ENCODE results near the gene ACTBL2. TPM values are rescaled to one million over a fixed set of nuclear protein-coding genes. Genes with fewer than 3 reads are reported as not detected.
"Not testable (repeated sequence)": the region's sequence is repeated elsewhere in the genome, so short reads cannot be mapped to it uniquely, and the experiment has no call there.

ACTBL2 gene
- total RNA-seq, 1 experiment from 2014 or later: 0.11 TPM

DNA sequence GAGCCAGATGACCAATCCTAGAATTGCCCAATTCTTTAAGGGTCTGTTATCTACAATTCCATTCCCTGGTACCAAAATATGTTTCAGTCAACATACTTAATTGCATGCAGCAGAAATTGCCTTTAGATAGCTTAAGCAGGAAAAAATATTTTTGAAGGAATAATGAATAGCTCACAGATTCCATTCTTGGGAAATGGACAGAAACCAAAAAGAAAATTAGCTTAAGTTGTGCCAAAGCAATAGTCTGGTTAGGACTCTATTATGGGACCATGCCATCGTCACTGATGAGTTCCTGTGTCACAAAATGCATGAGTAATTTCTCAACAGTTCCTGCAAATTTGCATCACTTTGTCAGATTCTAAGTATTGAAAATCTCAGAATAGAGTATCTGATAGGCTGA lies 12.3 kb downstream of the ACTBL2 start:
- H3K4me2 ChIP-seq (ENCODE audit: low read length): no peak overlapping the region
- intact Hi-C loops (cut with micrococcal nuclease): no loop called here
- no peak overlapping the region for H3K4me3 ChIP-seq (ENCODE audit: low read length)
- no peak overlapping the region for H3K9ac ChIP-seq (ENCODE audit: low read length)
- no TSS peak for BruUV-seq (replicated peaks)
- no peaks in the 10 kb centered on the region for H3K36me3 ChIP-seq (ENCODE audit: low read depth, low read length)
- no peaks in the 10 kb centered on the region for H3K9me2 ChIP-seq (replicated peaks; ENCODE audit: low read length)
- H3K79me2 ChIP-seq (ENCODE audit: low read length): no peaks in the 10 kb centered on the region
- DNase-seq (no peak), ATAC-seq (no peak)
- ChIA-PET CTCF (no interaction called here), POLR2A (ENCODE audit: unreplicated experiment) (no interaction called here)
- no peak overlapping the region for H3K27ac ChIP-seq (ENCODE audit: low read length)
- no peak overlapping the region for H2AFZ ChIP-seq (ENCODE audit: low read length)
- no peaks in the 10 kb centered on the region for H3K4me1 ChIP-seq (ENCODE audit: insufficient read depth, low read length)
- TF ChIP-seq CTCF (conservative IDR thresholded peaks at IDR 0.05; ENCODE audit: low read depth, low read length) (no peak), EZH2phosphoT487 (IDR thresholded peaks at IDR 0.05; ENCODE audit: borderline replicate concordance, low read length) (no peak), EZH2 (IDR thresholded peaks at IDR 0.05; ENCODE audit: low read length, unreplicated experiment) (no peak)
- no peaks in the 10 kb centered on the region for H4K20me1 ChIP-seq (ENCODE audit: low read length)
- no peaks in the 10 kb centered on the region for H3F3A ChIP-seq (ENCODE audit: low read length, unreplicated experiment)
- H3K9me3 ChIP-seq (ENCODE audit: low read length): no peaks in the 10 kb centered on the region
- no peaks in the 10 kb centered on the region for H3K27me3 ChIP-seq (ENCODE audit: low read length)

DNA sequence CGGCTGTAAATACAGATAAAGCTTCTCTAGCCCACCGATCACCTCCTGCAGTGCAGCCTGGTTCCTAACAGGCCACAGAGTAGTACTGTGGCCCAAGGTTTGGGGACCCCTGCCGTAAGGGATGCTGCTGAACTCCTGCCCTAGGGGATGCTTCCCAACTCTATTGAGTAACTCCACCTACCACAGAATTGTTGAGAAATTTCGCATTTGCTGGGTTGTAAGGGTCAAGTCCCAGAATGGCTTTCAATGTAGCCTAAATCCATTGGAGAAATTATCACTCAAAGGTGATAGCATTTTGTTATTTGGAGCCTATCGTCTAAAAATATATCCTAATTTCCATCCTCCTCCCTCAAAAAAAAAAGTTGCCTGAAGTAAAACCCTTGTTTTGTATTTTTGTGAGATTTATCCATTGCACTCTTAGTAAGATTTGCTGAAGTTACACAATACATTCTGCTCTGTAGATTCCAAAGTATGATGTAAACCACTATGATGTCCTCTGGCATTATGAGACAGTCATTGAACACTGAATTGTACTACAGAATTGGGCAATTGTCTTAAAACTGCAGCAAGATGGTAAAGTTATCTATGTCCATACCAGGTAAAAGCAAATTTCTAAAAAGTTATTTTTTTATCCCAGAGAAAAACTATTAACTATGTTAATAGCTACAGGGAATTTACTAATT lies 14.0 kb downstream of the ACTBL2 start:
- no peaks in the 10 kb centered on the region for H3K79me2 ChIP-seq (ENCODE audit: low read length)
- H3K4me2 ChIP-seq (ENCODE audit: low read length): no peak overlapping the region
- intact Hi-C loops (cut with micrococcal nuclease): no loop called here
- no peak overlapping the region for H3K9ac ChIP-seq (ENCODE audit: low read length)
- CTCF ChIA-PET: no interaction called here
- POLR2A ChIA-PET (ENCODE audit: unreplicated experiment): no interaction called here
- no peak overlapping the region for H2AFZ ChIP-seq (ENCODE audit: low read length)
- BruUV-seq (replicated peaks): no TSS peak
- ATAC-seq: no peak
- H3K4me1 ChIP-seq (ENCODE audit: insufficient read depth, low read length): no peaks in the 10 kb centered on the region
- H3K9me2 ChIP-seq (replicated peaks; ENCODE audit: low read length): no peaks in the 10 kb centered on the region
- H3K4me3 ChIP-seq (ENCODE audit: low read length): no peak overlapping the region
- no peaks in the 10 kb centered on the region for H4K20me1 ChIP-seq (ENCODE audit: low read length)
- TF ChIP-seq EZH2phosphoT487 (IDR thresholded peaks at IDR 0.05; ENCODE audit: borderline replicate concordance, low read length): no peak
- TF ChIP-seq EZH2 (IDR thresholded peaks at IDR 0.05; ENCODE audit: low read length, unreplicated experiment): no peak
- no peak for TF ChIP-seq CTCF (conservative IDR thresholded peaks at IDR 0.05; ENCODE audit: low read depth, low read length)
- H3K27me3 ChIP-seq (ENCODE audit: low read length): no peaks in the 10 kb centered on the region
- H3F3A ChIP-seq (ENCODE audit: low read length, unreplicated experiment): no peaks in the 10 kb centered on the region
- H3K36me3 ChIP-seq (ENCODE audit: low read depth, low read length): no peaks in the 10 kb centered on the region
- no peak overlapping the region for H3K27ac ChIP-seq (ENCODE audit: low read length)
- H3K9me3 ChIP-seq (ENCODE audit: low read length): no peaks in the 10 kb centered on the region
- DNase-seq: no peak

DNA sequence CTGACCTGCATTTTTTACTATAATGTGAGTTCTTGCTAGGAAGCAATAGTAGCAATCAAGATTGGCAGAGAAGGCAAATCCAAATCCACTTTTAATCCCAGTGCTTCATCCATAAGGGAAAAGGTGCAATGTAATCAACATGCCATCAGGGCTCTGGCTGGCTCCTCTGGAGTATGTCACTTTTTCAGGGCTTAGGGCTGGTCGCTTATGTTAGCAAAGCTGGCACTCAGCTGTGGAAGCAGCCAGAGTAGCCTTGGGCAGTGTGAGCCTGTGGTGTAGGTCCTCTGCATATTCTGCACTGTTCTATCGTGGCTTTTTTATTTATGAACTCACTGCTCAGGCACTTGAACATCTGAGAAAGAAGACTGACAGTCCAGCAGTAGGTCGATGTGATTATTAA lies 16.1 kb downstream of the ACTBL2 start:
- no peak overlapping the region for H2AFZ ChIP-seq (ENCODE audit: low read length)
- intact Hi-C loops (cut with micrococcal nuclease): no loop called here
- no peak overlapping the region for H3K27ac ChIP-seq (ENCODE audit: low read length)
- H4K20me1 ChIP-seq (ENCODE audit: low read length): no peaks in the 10 kb centered on the region
- ChIA-PET CTCF (no interaction called here), POLR2A (ENCODE audit: unreplicated experiment) (no interaction called here)
- no peaks in the 10 kb centered on the region for H3F3A ChIP-seq (ENCODE audit: low read length, unreplicated experiment)
- H3K79me2 ChIP-seq (ENCODE audit: low read length): no peaks in the 10 kb centered on the region
- H3K9ac ChIP-seq (ENCODE audit: low read length): no peak overlapping the region
- H3K9me2 ChIP-seq (replicated peaks; ENCODE audit: low read length): no peaks in the 10 kb centered on the region
- H3K27me3 ChIP-seq (ENCODE audit: low read length): no peaks in the 10 kb centered on the region
- ATAC-seq (no peak), DNase-seq (no peak)
- H3K4me3 ChIP-seq (ENCODE audit: low read length): no peak overlapping the region
- no peaks in the 10 kb centered on the region for H3K36me3 ChIP-seq (ENCODE audit: low read depth, low read length)
- no peak overlapping the region for H3K4me2 ChIP-seq (ENCODE audit: low read length)
- no peaks in the 10 kb centered on the region for H3K9me3 ChIP-seq (ENCODE audit: low read length)
- BruUV-seq (replicated peaks): no TSS peak
- TF ChIP-seq CTCF (conservative IDR thresholded peaks at IDR 0.05; ENCODE audit: low read depth, low read length) (no peak), EZH2phosphoT487 (IDR thresholded peaks at IDR 0.05; ENCODE audit: borderline replicate concordance, low read length) (no peak), EZH2 (IDR thresholded peaks at IDR 0.05; ENCODE audit: low read length, unreplicated experiment) (no peak)
- H3K4me1 ChIP-seq (ENCODE audit: insufficient read depth, low read length): no peaks in the 10 kb centered on the region

DNA sequence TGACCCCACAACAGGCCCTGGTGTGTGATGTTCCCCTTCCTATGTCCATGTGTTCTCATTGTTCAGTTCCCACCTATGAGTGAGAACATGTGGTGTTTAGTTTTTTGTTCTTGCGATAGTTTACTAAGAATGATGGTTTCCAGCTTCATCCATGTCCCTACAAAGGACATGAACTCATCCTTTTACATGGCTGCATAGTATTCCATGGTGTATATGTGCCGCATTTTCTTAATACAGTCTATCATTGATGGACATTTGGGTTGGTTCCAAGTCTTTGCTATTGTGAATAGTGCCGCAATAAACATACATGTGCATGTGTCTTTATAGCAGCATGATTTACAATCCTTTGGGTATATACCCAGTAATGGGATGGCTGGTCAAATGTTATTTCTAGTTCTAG lies 22.6 kb downstream of the ACTBL2 start:
- H3K79me2 ChIP-seq (ENCODE audit: low read length); H3K27me3 ChIP-seq (ENCODE audit: low read length); H3K9ac ChIP-seq (ENCODE audit: low read length); H4K20me1 ChIP-seq (ENCODE audit: low read length); POLR2A ChIA-PET (ENCODE audit: unreplicated experiment); H3K4me3 ChIP-seq (ENCODE audit: low read length); H3K9me3 ChIP-seq (ENCODE audit: low read length); H3K4me1 ChIP-seq (ENCODE audit: insufficient read depth, low read length); H3K27ac ChIP-seq (ENCODE audit: low read length); H3K4me2 ChIP-seq (ENCODE audit: low read length); H3F3A ChIP-seq (ENCODE audit: low read length, unreplicated experiment); H2AFZ ChIP-seq (ENCODE audit: low read length); intact Hi-C loops (cut with micrococcal nuclease); DNase-seq; H3K36me3 ChIP-seq (ENCODE audit: low read depth, low read length); ATAC-seq; CTCF ChIA-PET; H3K9me2 ChIP-seq (replicated peaks; ENCODE audit: low read length); BruUV-seq (replicated peaks): not testable (repeated sequence)

All from PC-3 (cell line).